Activated naive CD4-positive, alpha-beta T cell treated with anti-CD3 and anti-CD28 coated beads, Interleukin-2, amount 50 U/mL, for 24 hours (primary cell): ENCODE data around the gene SLC25A26.

Experiments used
- H3K27ac Mint-ChIP-seq: one replicate; pipeline ENCODE4 v1.8.0; 2021; ENCODE audit warnings: mild to moderate bottlenecking, mixed read lengths
- H3K27me3 Mint-ChIP-seq: one replicate; pipeline ENCODE4 v1.8.0; 2021; ENCODE audit warnings: mixed read lengths
- H3K36me3 Mint-ChIP-seq: one replicate; pipeline ENCODE4 v1.8.0; 2021; ENCODE audit warnings: mixed read lengths
- H3K4me1 Mint-ChIP-seq: one replicate; pipeline ENCODE4 v1.8.0; 2021; ENCODE audit warnings: mixed read lengths
- H3K4me3 Mint-ChIP-seq: one replicate; pipeline ENCODE4 v1.8.0; 2021; ENCODE audit warnings: mild to moderate bottlenecking, mixed read lengths
- H3K9me3 Mint-ChIP-seq: one replicate; pipeline ENCODE4 v1.8.0; 2021; ENCODE audit warnings: mixed read lengths

SLC25A26 gene

DNA sequence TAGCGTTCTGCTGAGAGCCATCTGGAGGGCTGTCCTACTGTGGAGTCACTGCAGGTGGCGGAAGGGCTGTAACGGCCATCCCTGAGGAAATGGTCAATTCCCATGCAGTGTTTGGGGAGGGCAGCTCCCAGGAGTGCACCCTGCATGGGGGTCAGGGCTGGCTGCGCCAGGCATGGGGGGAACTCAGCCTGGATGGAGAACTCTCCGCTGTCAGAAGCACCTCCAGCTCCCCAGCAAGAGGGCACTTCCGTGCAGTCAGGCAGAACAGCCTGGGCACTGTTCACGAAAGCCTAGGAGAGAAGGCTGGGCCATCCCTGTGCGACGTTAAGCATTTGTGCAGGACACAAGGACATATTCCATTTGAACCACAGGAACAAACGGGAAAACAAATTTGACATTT is 174.8 kb downstream of the SLC25A26 start:
- Mint-ChIP-seq H3K4me1 (peaks cover 40% of the 10 kb centered on the region), H3K27me3 (no peaks in the 10 kb centered on the region), H3K4me3 (no peak overlapping the region), H3K27ac (no peak overlapping the region), H3K9me3 (no peaks in the 10 kb centered on the region), H3K36me3 (peaks cover 15% of the 10 kb centered on the region)

DNA sequence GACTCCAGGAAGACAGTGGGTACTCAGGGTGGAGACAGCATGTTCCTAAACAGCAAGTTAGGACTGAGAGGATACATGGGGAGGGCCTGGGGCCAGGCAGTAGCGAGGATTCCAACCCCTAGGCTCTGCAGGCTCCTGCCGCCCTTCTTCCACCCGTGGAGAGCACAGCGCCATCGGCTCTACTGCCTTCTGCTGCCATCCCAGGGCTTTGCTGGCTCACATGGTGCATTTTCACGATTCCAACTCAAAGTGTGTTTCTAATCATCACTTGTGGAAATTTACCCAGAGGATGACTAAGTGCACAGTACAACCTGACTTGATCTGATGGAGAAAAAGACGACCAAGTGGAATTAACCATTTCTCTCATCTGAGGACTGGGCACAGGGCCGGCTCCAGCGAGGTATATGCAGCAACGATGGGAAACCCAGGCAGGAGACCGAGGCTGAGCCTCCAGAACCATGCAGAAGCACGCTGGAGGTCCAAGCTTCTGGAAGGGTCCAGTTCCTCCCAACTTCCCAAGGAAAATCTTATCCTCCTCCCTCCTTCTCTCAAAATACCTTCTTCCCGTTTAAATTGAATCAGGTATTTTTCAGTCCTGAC is 175.5 kb downstream of the SLC25A26 start:
- H3K36me3 Mint-ChIP-seq, result peaks cover 12% of the 10 kb centered on the region

GRCh38 chr3:66396888-66397287 is 176.1 kb downstream of the SLC25A26 start:
- H3K9me3 Mint-ChIP-seq, result no peaks in the 10 kb centered on the region
- H3K36me3 Mint-ChIP-seq, result peaks cover 12% of the 10 kb centered on the region
- H3K27ac Mint-ChIP-seq, result no peak overlapping the region
- no peaks in the 10 kb centered on the region for H3K27me3 Mint-ChIP-seq
- peaks cover 28% of the 10 kb centered on the region for H3K4me1 Mint-ChIP-seq
- no peak overlapping the region for H3K4me3 Mint-ChIP-seq

More for the DNA sequence above, 175.5 kb downstream of the SLC25A26 start:
- Mint-ChIP-seq H3K27me3 (no peaks in the 10 kb centered on the region), H3K4me3 (no peak overlapping the region), H3K4me1 (peaks cover 34% of the 10 kb centered on the region), H3K27ac (no peak overlapping the region), H3K9me3 (no peaks in the 10 kb centered on the region)

GRCh38 chr3:66397745-66398144 is 176.9 kb downstream of the SLC25A26 start:
- H3K4me3 Mint-ChIP-seq, result no peak overlapping the region
- H3K36me3 Mint-ChIP-seq, result peaks cover 8% of the 10 kb centered on the region

DNA sequence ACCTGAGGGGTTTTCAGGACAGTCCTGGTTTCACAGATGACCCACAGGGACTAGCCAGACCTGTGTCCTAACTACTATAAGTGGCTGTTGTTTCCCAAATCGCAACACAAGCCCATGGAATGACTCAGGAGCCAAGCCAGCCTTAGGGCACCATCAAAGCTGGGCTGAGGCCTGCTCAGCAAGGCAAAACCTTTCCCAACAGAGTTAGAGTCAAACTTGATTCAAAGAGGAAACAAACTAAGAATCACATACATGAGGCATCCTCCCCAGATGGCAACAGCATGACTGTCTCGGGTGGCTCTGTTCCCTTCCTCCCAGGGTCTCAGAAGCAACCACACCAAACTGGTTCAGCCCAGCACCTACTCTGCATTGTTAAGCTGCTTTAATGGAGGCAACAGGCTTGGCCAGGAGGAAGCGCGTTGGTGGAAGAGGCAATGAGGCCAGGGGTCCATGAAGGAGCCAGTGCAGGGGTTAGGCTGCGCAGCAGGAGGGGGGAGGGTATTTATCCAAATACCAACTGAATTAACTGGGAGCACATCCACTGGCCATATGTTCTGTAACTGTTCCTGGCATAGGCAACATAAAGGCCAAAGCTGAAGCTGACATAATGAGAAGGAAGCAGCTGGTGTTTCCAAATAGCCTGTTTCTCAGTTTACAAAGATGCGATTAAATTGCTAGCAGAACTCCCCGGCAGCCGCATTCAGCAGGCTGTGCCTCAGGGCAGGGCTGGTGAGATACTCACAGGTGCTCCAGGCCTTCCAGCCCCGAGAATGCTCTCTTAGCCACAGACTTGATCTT is 177.6 kb downstream of the SLC25A26 start:
- Mint-ChIP-seq H3K4me1 (peaks cover 13% of the 10 kb centered on the region), H3K4me3 (no peak overlapping the region), H3K27me3 (no peaks in the 10 kb centered on the region), H3K27ac (peak overlapping the region; percentile 19), H3K9me3 (no peaks in the 10 kb centered on the region), H3K36me3 (peaks cover 5% of the 10 kb centered on the region)

More at GRCh38 chr3:66397745-66398144, 176.9 kb downstream of the SLC25A26 start:
- Mint-ChIP-seq H3K27ac (peak overlapping the region; percentile 19), H3K4me1 (peaks cover 20% of the 10 kb centered on the region), H3K9me3 (no peaks in the 10 kb centered on the region), H3K27me3 (no peaks in the 10 kb centered on the region)

- Mint-ChIP-seq H3K4me3 (no peak overlapping the region), H3K4me1 (peaks cover under 1% of the 10 kb centered on the region), H3K27ac (no peak overlapping the region), H3K36me3 (peaks cover 5% of the 10 kb centered on the region), H3K9me3 (no peaks in the 10 kb centered on the region), H3K27me3 (no peaks in the 10 kb centered on the region)
Measured at GRCh38 chr3:66399529-66400232, 178.9 kb downstream of the SLC25A26 start.

DNA sequence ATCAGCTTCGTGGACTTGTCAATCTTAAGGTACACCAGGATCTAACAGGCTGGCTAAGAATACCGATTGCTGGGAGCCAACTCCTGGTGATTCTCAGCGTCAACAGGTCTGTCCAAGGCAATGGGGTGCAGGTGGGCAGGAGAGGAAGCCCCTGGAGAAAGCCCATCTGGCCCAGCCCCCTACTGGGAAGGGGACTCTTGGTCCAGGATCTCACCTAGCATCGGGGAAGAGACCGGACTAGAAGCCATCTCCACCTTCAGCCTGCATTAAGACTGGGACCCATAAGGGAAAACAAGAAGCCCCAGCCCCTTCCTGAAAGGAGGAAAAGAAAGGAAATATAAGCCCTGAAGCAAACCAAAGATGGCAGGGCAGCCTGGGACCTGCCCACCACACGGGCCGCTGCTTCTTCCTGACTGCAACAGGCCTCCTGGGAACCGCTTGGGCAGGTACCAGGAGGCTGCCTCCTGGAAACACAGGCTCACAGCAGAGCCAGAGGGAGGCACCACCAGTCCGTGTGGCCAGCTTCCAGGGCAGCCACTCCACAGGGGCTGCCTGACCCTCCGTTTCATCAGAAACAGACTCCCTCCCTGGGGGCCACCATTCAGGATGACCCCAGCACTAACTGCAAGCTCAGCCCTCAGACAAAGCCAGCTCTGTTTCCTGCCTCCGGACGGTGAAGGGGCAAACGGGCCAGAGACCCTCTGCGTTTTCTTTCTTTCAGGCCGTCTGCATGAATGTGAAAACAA is 179.8 kb downstream of the SLC25A26 start:
- Mint-ChIP-seq H3K4me1 (no peaks in the 10 kb centered on the region), H3K9me3 (no peaks in the 10 kb centered on the region), H3K36me3 (peaks cover 5% of the 10 kb centered on the region), H3K27me3 (no peaks in the 10 kb centered on the region), H3K27ac (no peak overlapping the region), H3K4me3 (no peak overlapping the region)

DNA sequence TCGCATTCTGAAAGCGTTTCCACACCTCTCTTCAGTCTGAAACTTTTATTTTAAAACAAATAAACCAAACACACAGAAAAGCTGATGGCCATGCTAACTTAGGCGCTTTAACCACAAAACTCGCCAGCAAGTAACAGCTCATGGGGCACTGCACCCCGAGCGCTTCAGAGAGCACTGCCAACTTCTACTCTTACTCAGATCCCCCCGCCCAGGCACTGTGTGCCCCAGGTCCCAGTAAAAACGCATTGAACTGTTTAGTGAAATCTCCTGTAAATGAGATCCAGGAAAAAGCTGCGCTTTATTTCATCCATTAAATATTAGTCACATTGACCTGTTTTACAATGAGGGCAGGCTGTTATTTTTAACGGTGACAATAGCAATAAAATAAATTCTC is 180.4 kb downstream of the SLC25A26 start:
- Mint-ChIP-seq H3K27me3 (no peaks in the 10 kb centered on the region), H3K4me3 (no peak overlapping the region), H3K9me3 (no peaks in the 10 kb centered on the region), H3K27ac (no peak overlapping the region), H3K4me1 (no peaks in the 10 kb centered on the region), H3K36me3 (peaks cover 5% of the 10 kb centered on the region)

- Mint-ChIP-seq H3K4me3 (no peak overlapping the region), H3K36me3 (peaks cover 3% of the 10 kb centered on the region), H3K27ac (no peak overlapping the region), H3K4me1 (no peaks in the 10 kb centered on the region), H3K9me3 (no peaks in the 10 kb centered on the region), H3K27me3 (no peaks in the 10 kb centered on the region)
Measured at GRCh38 chr3:66401675-66402491, 181.1 kb downstream of the SLC25A26 start.

GRCh38 chr3:66402596-66403290 is 181.9 kb downstream of the SLC25A26 start:
- Mint-ChIP-seq H3K4me1 (peaks cover under 1% of the 10 kb centered on the region), H3K27me3 (no peaks in the 10 kb centered on the region), H3K4me3 (no peak overlapping the region), H3K27ac (peak overlapping the region; percentile 60), H3K36me3 (peaks cover 3% of the 10 kb centered on the region), H3K9me3 (no peaks in the 10 kb centered on the region)

DNA sequence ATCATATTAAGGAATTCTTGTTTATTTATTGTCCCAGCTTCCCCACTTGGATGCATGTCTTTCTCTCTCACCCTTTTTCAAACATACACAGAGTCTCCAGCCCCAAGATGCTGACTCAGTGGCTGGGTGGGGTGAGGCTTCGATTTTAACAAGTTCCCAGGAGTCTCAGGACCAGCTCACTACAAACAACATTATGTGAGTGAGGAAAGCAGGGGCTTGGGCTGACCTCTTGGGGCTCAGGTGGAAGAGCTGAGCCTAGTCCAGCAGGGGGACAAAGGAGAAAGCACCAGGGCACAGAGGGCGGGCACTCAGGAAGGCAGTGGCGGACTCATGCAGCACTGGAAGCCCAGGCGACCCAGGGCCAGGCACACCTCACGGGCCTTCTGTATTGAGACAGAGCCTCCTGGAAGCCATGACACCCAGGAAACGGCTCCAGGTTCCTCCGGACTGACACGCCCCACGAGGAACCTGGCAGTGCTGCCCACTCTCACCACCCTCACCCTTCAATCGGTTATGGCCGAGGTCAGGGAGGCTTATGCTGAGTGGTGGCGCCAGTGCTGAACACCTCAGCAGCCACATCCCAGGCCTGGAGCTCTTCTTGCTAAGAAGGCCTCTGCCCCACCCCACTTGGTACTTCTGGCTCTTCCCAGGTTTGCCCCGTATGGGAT is 182.7 kb downstream of the SLC25A26 start:
- Mint-ChIP-seq H3K9me3 (no peaks in the 10 kb centered on the region), H3K27me3 (no peaks in the 10 kb centered on the region), H3K36me3 (peaks cover under 1% of the 10 kb centered on the region), H3K27ac (no peak overlapping the region), H3K4me3 (no peak overlapping the region), H3K4me1 (peaks cover 4% of the 10 kb centered on the region)

DNA sequence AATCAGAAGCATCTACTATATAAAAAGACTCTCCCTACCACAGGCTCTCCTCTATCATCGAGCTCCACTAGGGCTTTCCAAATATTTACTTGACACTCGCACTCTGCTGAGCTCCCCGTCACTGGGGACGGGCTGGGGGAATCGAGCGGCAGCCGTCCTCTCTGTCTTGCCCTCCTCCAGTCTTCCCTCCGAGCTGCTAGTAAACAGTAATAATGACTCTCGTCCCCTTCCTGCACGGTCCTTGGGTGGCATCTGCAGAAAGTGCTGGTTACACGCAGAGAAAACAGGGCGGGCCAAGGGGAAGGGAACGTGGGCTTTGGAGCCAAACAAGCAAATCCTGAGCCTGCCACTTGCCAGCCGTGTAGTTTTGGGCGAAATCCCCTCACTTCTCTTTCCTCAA is 183.4 kb downstream of the SLC25A26 start:
- Mint-ChIP-seq H3K9me3 (no peaks in the 10 kb centered on the region), H3K27me3 (no peaks in the 10 kb centered on the region), H3K36me3 (no peaks in the 10 kb centered on the region), H3K4me3 (no peak overlapping the region), H3K27ac (no peak overlapping the region), H3K4me1 (peaks cover 4% of the 10 kb centered on the region)

- H3K4me3 Mint-ChIP-seq, result no peak overlapping the region
- no peaks in the 10 kb centered on the region for H3K36me3 Mint-ChIP-seq
- peaks cover 4% of the 10 kb centered on the region for H3K4me1 Mint-ChIP-seq
- no peak overlapping the region for H3K27ac Mint-ChIP-seq
- H3K27me3 Mint-ChIP-seq, result no peaks in the 10 kb centered on the region
- no peaks in the 10 kb centered on the region for H3K9me3 Mint-ChIP-seq
Measured at GRCh38 chr3:66404903-66405700, 184.3 kb downstream of the SLC25A26 start.
